ENCODE measurements around the gene HIPK2. TPM values are rescaled to one million over a fixed set of nuclear protein-coding genes. Genes with fewer than 3 reads are reported as not detected.

The HIPK2 gene
- total RNA-seq, 2 donors from 2014 or later = 22.1 to 26.4 TPM

GRCh38 chr7:139642283-139642682, 135.5 kb downstream of the HIPK2 start:
- H3K4me3 ChIP-seq = no peak overlapping the region
- no peak for TF ChIP-seq POLR2A (IDR thresholded peaks at IDR 0.05)
- TF ChIP-seq CTCF (IDR thresholded peaks at IDR 0.05) = no peak

GRCh38 chr7:139641337-139641992, 136.3 kb downstream of the HIPK2 start:
- 85 to 90% methylated on average over 14 of the region's 14 CpGs for WGBS, 2 donors
- no peak for ATAC-seq
- intact Hi-C loops (cut with DNase I) = loop anchor here (5.0 to 10.0 kb wide), 2 partner anchors 133 to 361 kb away; partner anchors contain the start of gene HIPK2
- H3K4me3 ChIP-seq = no peak overlapping the region
- no peaks in the 10 kb centered on the region for H3K9me3 ChIP-seq
- H3K27me3 ChIP-seq = no peaks in the 10 kb centered on the region
- DNase-seq = no peak
- TF ChIP-seq CTCF (IDR thresholded peaks at IDR 0.05) (no peak), POLR2A (IDR thresholded peaks at IDR 0.05) (no peak)
- no peaks in the 10 kb centered on the region for H3K36me3 ChIP-seq (replicated peaks in 1 of 2; ENCODE audit: insufficient read depth in 1 of 2, low read depth in 2 of 2)
- H3K4me1 ChIP-seq = peaks cover 6% of the 10 kb centered on the region
- H3K27ac ChIP-seq = no peak overlapping the region

More at GRCh38 chr7:139642283-139642682, 135.5 kb downstream of the HIPK2 start:
- DNase-seq = no peak
- no peak for ATAC-seq
- Histone ChIP-seq H3K9me3 (no peaks in the 10 kb centered on the region), H3K27ac (no peak overlapping the region), H3K36me3 (replicated peaks in 1 of 2; ENCODE audit: insufficient read depth in 1 of 2, low read depth in 2 of 2) (no peaks in the 10 kb centered on the region), H3K4me1 (peaks cover 14% of the 10 kb centered on the region), H3K27me3 (no peaks in the 10 kb centered on the region)
- intact Hi-C loops (cut with DNase I) = loop anchor here (5.0 to 10.0 kb wide), 2 partner anchors 133 to 360 kb away; partner anchors contain the start of gene HIPK2
- WGBS, 2 donors = 91 to 94% methylated on average over 4 of the region's 4 CpGs

GRCh38 chr7:139640681-139641080, 137.1 kb downstream of the HIPK2 start:
- intact Hi-C loops (cut with DNase I) = loop anchor here (5.0 to 10.0 kb wide), 2 partner anchors 134 to 362 kb away; partner anchors contain the start of gene HIPK2
- H3K4me1 ChIP-seq = no peaks in the 10 kb centered on the region
- H3K27ac ChIP-seq = no peak overlapping the region
- H3K4me3 ChIP-seq = no peak overlapping the region
- H3K36me3 ChIP-seq (replicated peaks in 1 of 2; ENCODE audit: insufficient read depth in 1 of 2, low read depth in 2 of 2) = no peaks in the 10 kb centered on the region
- no peak for DNase-seq
- no peaks in the 10 kb centered on the region for H3K27me3 ChIP-seq
- H3K9me3 ChIP-seq = no peaks in the 10 kb centered on the region
- no peak for TF ChIP-seq CTCF (IDR thresholded peaks at IDR 0.05)
- TF ChIP-seq POLR2A (IDR thresholded peaks at IDR 0.05) = no peak
- ATAC-seq = no peak
- WGBS, 2 donors = 79 to 95% methylated on average over 2 of the region's 2 CpGs

GRCh38 chr7:139639563-139639962, 138.2 kb downstream of the HIPK2 start:
- TF ChIP-seq POLR2A (IDR thresholded peaks at IDR 0.05) (no peak), CTCF (IDR thresholded peaks at IDR 0.05) (no peak)
- no peaks in the 10 kb centered on the region for H3K36me3 ChIP-seq (replicated peaks in 1 of 2; ENCODE audit: insufficient read depth in 1 of 2, low read depth in 2 of 2)
- WGBS, 2 donors = 98 to 99% methylated on average over 6 of the region's 6 CpGs
- H3K27me3 ChIP-seq = no peaks in the 10 kb centered on the region
- H3K27ac ChIP-seq = no peak overlapping the region
- H3K9me3 ChIP-seq = no peaks in the 10 kb centered on the region
- no peaks in the 10 kb centered on the region for H3K4me1 ChIP-seq
- H3K4me3 ChIP-seq = no peak overlapping the region
- intact Hi-C loops (cut with DNase I) = no loop called here
- DNase-seq (no peak), ATAC-seq (no peak)

Data from body of pancreas (tissue), 4 donors.